ENCODE data around the gene PSD2. TPM values are rescaled to one million over a fixed set of nuclear protein-coding genes. Genes with fewer than 3 reads are reported as not detected.

The PSD2 gene
- total RNA-seq, 3 donors from 2014 or later (not counting 1 experiment from before 2014, with no cell fraction given): 1.3 to 2.5 (median 1.3) TPM

- peaks cover 19% of the 10 kb centered on the region for H3K4me1 ChIP-seq (ENCODE audit: control insufficient read depth, insufficient read depth, low read length)
- DNase-seq (no peak), ATAC-seq (no peak)
- no peak overlapping the region for H3K4me3 Mint-ChIP-seq
- H3K36me3 ChIP-seq (ENCODE audit: control insufficient read depth, insufficient read depth, low read length): no peaks in the 10 kb centered on the region
- intact Hi-C loops (cut with micrococcal nuclease): loop anchor here (5.0 kb wide), 1 partner anchor 192 kb away; no protein-coding TSS in a partner anchor
- no peak for TF ChIP-seq CTCF (IDR thresholded peaks at IDR 0.05)
- no peaks in the 10 kb centered on the region for H3K9me3 ChIP-seq (ENCODE audit: control insufficient read depth, insufficient read depth, low read length)
- no peak overlapping the region for H3K4me3 ChIP-seq (ENCODE audit: low read length)
- peaks cover 7% of the 10 kb centered on the region for H3K27me3 ChIP-seq (ENCODE audit: control insufficient read depth, insufficient read depth, low read length)
- no peak overlapping the region for H3K27ac Mint-ChIP-seq
- H3K36me3 Mint-ChIP-seq: no peaks in the 10 kb centered on the region
- H3K4me1 Mint-ChIP-seq: peaks cover 13 to 19% of the 10 kb centered on the region in 2 donors
- no peaks in the 10 kb centered on the region for H3K9me3 Mint-ChIP-seq
- WGBS (ENCODE audit: insufficient coverage): 96% methylated on average over 7 of the region's 7 CpGs
- H3K27me3 Mint-ChIP-seq (ENCODE audit: low read depth in 2 of 2): peaks cover 5 to 7% of the 10 kb centered on the region in 2 donors
- no peak overlapping the region for H3K27ac ChIP-seq (ENCODE audit: low read length)
Measured at GRCh38 chr5:139768807-139769465, 26.7 kb upstream of the PSD2 start.

GRCh38 chr5:139769477-139769876 is 26.1 kb upstream of the PSD2 start:
- Histone ChIP-seq H3K4me3 (ENCODE audit: low read length) (no peak overlapping the region), H3K27me3 (ENCODE audit: control insufficient read depth, insufficient read depth, low read length) (peaks cover 5% of the 10 kb centered on the region), H3K36me3 (ENCODE audit: control insufficient read depth, insufficient read depth, low read length) (no peaks in the 10 kb centered on the region), H3K4me1 (ENCODE audit: control insufficient read depth, insufficient read depth, low read length) (peaks cover 14% of the 10 kb centered on the region), H3K9me3 (ENCODE audit: control insufficient read depth, insufficient read depth, low read length) (no peaks in the 10 kb centered on the region), H3K27ac (ENCODE audit: low read length) (no peak overlapping the region)
- 87% methylated on average over 3 of the region's 3 CpGs for WGBS (ENCODE audit: insufficient coverage)
- no peaks in the 10 kb centered on the region for H3K36me3 Mint-ChIP-seq
- DNase-seq (no peak), ATAC-seq (no peak)
- TF ChIP-seq CTCF (IDR thresholded peaks at IDR 0.05): no peak
- H3K4me1 Mint-ChIP-seq: peaks cover 13 to 15% of the 10 kb centered on the region in 2 donors
- H3K27ac Mint-ChIP-seq: no peak overlapping the region
- H3K4me3 Mint-ChIP-seq: no peak overlapping the region
- H3K9me3 Mint-ChIP-seq: no peaks in the 10 kb centered on the region
- peaks cover 7 to 10% of the 10 kb centered on the region in 2 donors for H3K27me3 Mint-ChIP-seq (ENCODE audit: low read depth in 2 of 2)
- intact Hi-C loops (cut with micrococcal nuclease): loop anchor here (5.0 kb wide), 1 partner anchor 192 kb away; no protein-coding TSS in a partner anchor

- intact Hi-C loops (cut with micrococcal nuclease): no loop called here
- Mint-ChIP-seq H3K9me3 (no peaks in the 10 kb centered on the region), H3K4me1 (peaks cover 10 to 11% of the 10 kb centered on the region in 2 donors), H3K27ac (no peak overlapping the region), H3K4me3 (no peak overlapping the region), H3K27me3 (ENCODE audit: low read depth in 2 of 2) (peaks cover 4 to 10% of the 10 kb centered on the region in 2 donors), H3K36me3 (no peaks in the 10 kb centered on the region)
- Histone ChIP-seq H3K4me3 (ENCODE audit: low read length) (no peak overlapping the region), H3K9me3 (ENCODE audit: control insufficient read depth, insufficient read depth, low read length) (no peaks in the 10 kb centered on the region), H3K27me3 (ENCODE audit: control insufficient read depth, insufficient read depth, low read length) (no peaks in the 10 kb centered on the region), H3K36me3 (ENCODE audit: control insufficient read depth, insufficient read depth, low read length) (no peaks in the 10 kb centered on the region), H3K27ac (ENCODE audit: low read length) (no peak overlapping the region), H3K4me1 (ENCODE audit: control insufficient read depth, insufficient read depth, low read length) (peaks cover 12% of the 10 kb centered on the region)
- ATAC-seq (no peak), DNase-seq (no peak)
- WGBS (ENCODE audit: insufficient coverage): 100% methylated on average over 1 of the region's 2 CpGs
- TF ChIP-seq CTCF (IDR thresholded peaks at IDR 0.05): no peak
Measured at GRCh38 chr5:139770722-139771121, 24.9 kb upstream of the PSD2 start.
